ENCODE data around the gene GEMIN7.

GEMIN7 gene

GRCh38 chr19:45050036-45050435 lies 29.0 kb upstream of the GEMIN7 start:
- Histone ChIP-seq H3K4me2 (ENCODE audit: low read depth, low read length, poor library complexity, severe bottlenecking) (no peak overlapping the region), H2AFZ (ENCODE audit: low read depth, low read length, severe bottlenecking) (no peak overlapping the region), H3F3A (ENCODE audit: insufficient read depth) (peaks cover 16% of the 10 kb centered on the region), H3K27ac (ENCODE audit: low read depth, low read length) (0 out of 2 replicates have a peak overlapping the region, but pooled peaks have one; percentile 23), H3K9me3 (ENCODE audit: insufficient read depth, low read length) (no peaks in the 10 kb centered on the region), H3K9ac (ENCODE audit: low read length) (no peak overlapping the region), H4K20me1 (ENCODE audit: low read depth, low read length) (no peaks in the 10 kb centered on the region), H3K79me2 (ENCODE audit: insufficient read depth, low read length) (peaks cover 75% of the 10 kb centered on the region), H3K27me3 (ENCODE audit: low read length) (no peaks in the 10 kb centered on the region), H3K9me2 (replicated peaks; ENCODE audit: insufficient read depth, low read length) (no peaks in the 10 kb centered on the region), H3K36me3 (ENCODE audit: low read length) (no peaks in the 10 kb centered on the region), H3K4me3 (ENCODE audit: insufficient read depth, low read length, poor library complexity, severe bottlenecking) (no peak overlapping the region)
- no peak for TF ChIP-seq CTCF (IDR thresholded peaks at IDR 0.05; ENCODE audit: insufficient read depth, low read length, poor library complexity, severe bottlenecking)
- TF ChIP-seq EZH2phosphoT487 (conservative IDR thresholded peaks at IDR 0.05; ENCODE audit: low read length), result no peak

- Histone ChIP-seq H3K9ac (ENCODE audit: low read length) (no peak overlapping the region), H3K27me3 (ENCODE audit: low read length) (no peaks in the 10 kb centered on the region), H3F3A (ENCODE audit: insufficient read depth) (peaks cover 8% of the 10 kb centered on the region), H3K36me3 (ENCODE audit: low read length) (no peaks in the 10 kb centered on the region), H4K20me1 (ENCODE audit: low read depth, low read length) (no peaks in the 10 kb centered on the region), H3K9me3 (ENCODE audit: insufficient read depth, low read length) (no peaks in the 10 kb centered on the region), H3K9me2 (replicated peaks; ENCODE audit: insufficient read depth, low read length) (no peaks in the 10 kb centered on the region), H3K27ac (ENCODE audit: low read depth, low read length) (peak overlapping the region; percentile 68), H3K4me3 (ENCODE audit: insufficient read depth, low read length, poor library complexity, severe bottlenecking) (no peak overlapping the region), H3K4me2 (ENCODE audit: low read depth, low read length, poor library complexity, severe bottlenecking) (no peak overlapping the region), H3K79me2 (ENCODE audit: insufficient read depth, low read length) (peaks cover 56% of the 10 kb centered on the region), H2AFZ (ENCODE audit: low read depth, low read length, severe bottlenecking) (no peak overlapping the region)
- TF ChIP-seq EZH2phosphoT487 (conservative IDR thresholded peaks at IDR 0.05; ENCODE audit: low read length) (no peak), CTCF (IDR thresholded peaks at IDR 0.05; ENCODE audit: insufficient read depth, low read length, poor library complexity, severe bottlenecking) (no peak)
Observed at GRCh38 chr19:45051929-45052579, 27.0 kb upstream of the GEMIN7 start.

GRCh38 chr19:45056831-45057230 lies 22.2 kb upstream of the GEMIN7 start:
- Histone ChIP-seq H3K27ac (ENCODE audit: low read depth, low read length) (peak overlapping the region; percentile 38), H3K4me3 (ENCODE audit: insufficient read depth, low read length, poor library complexity, severe bottlenecking) (no peak overlapping the region), H3K4me2 (ENCODE audit: low read depth, low read length, poor library complexity, severe bottlenecking) (no peak overlapping the region), H3K9me3 (ENCODE audit: insufficient read depth, low read length) (no peaks in the 10 kb centered on the region), H3K79me2 (ENCODE audit: insufficient read depth, low read length) (peaks cover 11% of the 10 kb centered on the region), H3K9ac (ENCODE audit: low read length) (no peak overlapping the region), H2AFZ (ENCODE audit: low read depth, low read length, severe bottlenecking) (no peak overlapping the region), H3K36me3 (ENCODE audit: low read length) (peaks cover 7% of the 10 kb centered on the region; the same call in 1 of the 2 replicates), H3K27me3 (ENCODE audit: low read length) (no peaks in the 10 kb centered on the region), H4K20me1 (ENCODE audit: low read depth, low read length) (no peaks in the 10 kb centered on the region), H3F3A (ENCODE audit: insufficient read depth) (no peaks in the 10 kb centered on the region), H3K9me2 (replicated peaks; ENCODE audit: insufficient read depth, low read length) (no peaks in the 10 kb centered on the region)
- no peak for TF ChIP-seq EZH2phosphoT487 (conservative IDR thresholded peaks at IDR 0.05; ENCODE audit: low read length)
- no peak for TF ChIP-seq CTCF (IDR thresholded peaks at IDR 0.05; ENCODE audit: insufficient read depth, low read length, poor library complexity, severe bottlenecking)

All from SU-DHL-6 (cell line).